Trophoblast cell (in vitro differentiated cells and primary cell): ENCODE results near the gene AP5M1.

Experiments
- DNase-seq, 2 donors: peaks; one replicate each; pipeline ENCODE4 v3.0.0-alpha.2; 2016
- H2AFZ ChIP-seq: 2 replicates; pipeline ENCODE4 v1.6.1; 2013; ENCODE audit warnings: low read length, moderate library complexity, mild to moderate bottlenecking; ENCODE audit not compliant: insufficient read depth, poor library complexity
- H2AK5ac ChIP-seq: 2 replicates; pipeline ENCODE4 v1.6.1; 2013; ENCODE audit warnings: mild to moderate bottlenecking, low read length
- H2BK120ac ChIP-seq: 2 replicates; pipeline ENCODE4 v1.6.1; 2013; ENCODE audit warnings: low read length, mild to moderate bottlenecking, moderate library complexity; ENCODE audit not compliant: insufficient read depth, poor library complexity
- H2BK12ac ChIP-seq: 2 replicates; pipeline ENCODE4 v1.6.1; 2013; ENCODE audit warnings: mild to moderate bottlenecking, low read length, moderate library complexity
- H2BK5ac ChIP-seq: 2 replicates; pipeline ENCODE4 v1.6.1; 2013; ENCODE audit warnings: low read length, low read depth, moderate library complexity, mild to moderate bottlenecking; ENCODE audit not compliant: poor library complexity
- H3K14ac ChIP-seq: 2 replicates; pipeline ENCODE4 v1.6.1; 2013; ENCODE audit warnings: mild to moderate bottlenecking, low read length
- H3K18ac ChIP-seq: 2 replicates; pipeline ENCODE4 v1.6.1; 2013; ENCODE audit warnings: mild to moderate bottlenecking, low read length
- H3K23ac ChIP-seq: 2 replicates; pipeline ENCODE4 v1.6.1; 2013; ENCODE audit warnings: low read length
- H3K27ac ChIP-seq: 2 replicates; pipeline ENCODE4 v1.5.1; 2013; ENCODE audit warnings: low read depth, mild to moderate bottlenecking, inconsistent platforms, low read length, moderate library complexity
- H3K27me3 ChIP-seq: 2 replicates; pipeline ENCODE4 v1.6.1; 2013; ENCODE audit warnings: inconsistent platforms, mild to moderate bottlenecking, low read length, moderate library complexity; ENCODE audit not compliant: insufficient read depth
- H3K36me3 ChIP-seq, 2 experiments: 1 replicate in 1 of 2; 2 replicates in 1 of 2; pipeline ENCODE4 v1.6.1; 2013; ENCODE audit warnings: low read length in 2 of 2, mild to moderate bottlenecking in 2 of 2, moderate library complexity in 1 of 2; ENCODE audit not compliant: insufficient read depth in 2 of 2, control insufficient read depth in 1 of 2
- H3K4ac ChIP-seq: 2 replicates; pipeline ENCODE4 v1.6.1; 2013; ENCODE audit warnings: low read depth, mild to moderate bottlenecking, low read length, moderate library complexity
- H3K4me1 ChIP-seq, 2 experiments: 1 replicate in 1 of 2; 2 replicates in 1 of 2; pipeline ENCODE4 v1.6.1; 2013; ENCODE audit warnings: low read length in 2 of 2, mild to moderate bottlenecking in 2 of 2, moderate library complexity in 1 of 2; ENCODE audit not compliant: insufficient read depth in 2 of 2, control insufficient read depth in 1 of 2
- H3K4me2 ChIP-seq: 2 replicates; pipeline ENCODE4 v1.6.1; 2013; ENCODE audit warnings: inconsistent platforms, mild to moderate bottlenecking, low read length, moderate library complexity
- H3K4me3 ChIP-seq: 2 replicates; pipeline ENCODE4 v1.5.1; 2013; ENCODE audit warnings: mild to moderate bottlenecking, low read depth, low read length, inconsistent platforms
- H3K79me1 ChIP-seq: one replicate; pipeline ENCODE4 v1.6.1; 2013; ENCODE audit warnings: low read length
- H3K79me2 ChIP-seq: 2 replicates; pipeline ENCODE4 v1.6.1; 2013; ENCODE audit warnings: low read length, mild to moderate bottlenecking; ENCODE audit not compliant: control insufficient read depth, insufficient read depth, poor library complexity
- H3K9ac ChIP-seq: 2 replicates; pipeline ENCODE4 v1.6.1; 2013; ENCODE audit warnings: mild to moderate bottlenecking, low read length
- H3K9me3 ChIP-seq: 2 replicates; pipeline ENCODE4 v1.6.1; 2013; ENCODE audit warnings: low read depth, mild to moderate bottlenecking, control low read depth, inconsistent platforms, low read length; ENCODE audit not compliant: insufficient read depth
- H4K12ac ChIP-seq: 2 replicates; pipeline ENCODE4 v1.6.1; 2013; ENCODE audit warnings: low read depth, mild to moderate bottlenecking, low read length, moderate library complexity
- H4K8ac ChIP-seq: 2 replicates; pipeline ENCODE4 v1.6.1; 2013; ENCODE audit warnings: low read depth, mild to moderate bottlenecking, low read length, moderate library complexity
- H4K91ac ChIP-seq: one replicate; pipeline ENCODE4 v1.6.1; 2013; ENCODE audit warnings: low read depth, mild to moderate bottlenecking, low read length, moderate library complexity
- WGBS: extraction: QIAGEN DNeasy Blood & Tissue Kit; methylation state at CpG from one replicate; pipeline ENCODE4 v1.1.7; 2013; ENCODE audit warnings: missing lambda C conversion rate; ENCODE audit not compliant: insufficient read length, insufficient coverage; ENCODE audit errors: extremely low coverage; 5-methylcytosine and 5-hydroxymethylcytosine counted together

The AP5M1 gene

DNA sequence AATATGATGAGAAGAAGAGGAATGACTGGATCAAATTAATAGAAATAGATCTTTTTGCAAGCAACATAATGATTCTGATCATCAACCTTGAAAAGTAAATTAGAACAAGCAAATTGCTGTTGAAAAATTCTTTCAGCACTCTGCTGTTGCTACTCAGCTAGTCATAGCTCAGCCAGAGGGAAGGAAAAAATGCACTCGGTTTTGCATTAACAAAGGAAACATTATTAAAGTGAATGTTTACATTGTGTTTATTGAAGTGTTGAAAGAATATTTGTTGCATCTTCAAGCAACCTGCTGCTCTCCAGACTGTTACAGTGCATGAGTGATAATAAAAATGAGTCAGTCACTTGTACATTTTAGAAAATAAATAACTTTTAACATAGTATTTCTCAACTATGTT is 26.5 kb downstream of the AP5M1 start:
- Histone ChIP-seq H3K4me1 (peaks cover 2 to 5% of the 10 kb centered on the region in 2 experiments), H3K14ac (no peak overlapping the region), H4K8ac (no peak overlapping the region), H4K91ac (no peak overlapping the region), H3K9me3 (no peaks in the 10 kb centered on the region), H2AFZ (no peak overlapping the region), H3K4me2 (no peak overlapping the region), H2AK5ac (no peak overlapping the region), H2BK120ac (no peak overlapping the region), H4K12ac (no peak overlapping the region), H3K18ac (no peak overlapping the region), H3K27me3 (no peaks in the 10 kb centered on the region), H3K27ac (no peak overlapping the region), H3K4me3 (no peak overlapping the region), H3K23ac (no peak overlapping the region), H3K36me3 (no peaks in the 10 kb centered on the region), H3K9ac (no peak overlapping the region), H3K79me1 (no peaks in the 10 kb centered on the region), H2BK12ac (no peak overlapping the region), H2BK5ac (no peak overlapping the region), H3K4ac (no peak overlapping the region), H3K79me2 (no peaks in the 10 kb centered on the region)
- no CpG with 5 or more reads among the region's 1 CpG for WGBS
- DNase-seq, result no peak

DNA sequence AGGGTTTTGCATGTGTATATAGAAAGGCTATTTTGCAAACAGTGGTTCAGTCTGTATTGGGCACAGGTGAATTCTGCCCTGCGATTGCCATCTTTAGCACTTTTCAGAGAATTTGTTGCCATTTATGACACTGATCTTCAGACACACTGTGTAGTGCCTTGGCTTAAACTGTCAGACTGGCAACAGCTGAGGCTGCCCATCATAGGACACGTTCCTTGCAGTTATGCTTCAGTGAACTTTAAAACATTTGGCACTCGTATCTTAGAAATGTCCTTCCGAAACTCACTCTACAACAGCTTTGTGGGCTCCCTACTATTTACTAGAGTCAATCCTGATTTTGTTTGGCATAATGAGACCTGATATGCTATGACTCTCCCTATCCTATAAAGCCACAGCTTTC is 29.1 kb downstream of the AP5M1 start:
- Histone ChIP-seq H3K9ac (no peak overlapping the region), H2AFZ (no peak overlapping the region), H3K79me1 (no peaks in the 10 kb centered on the region), H2BK12ac (no peak overlapping the region), H3K14ac (no peak overlapping the region), H4K91ac (no peak overlapping the region), H2BK120ac (no peak overlapping the region), H3K23ac (no peak overlapping the region), H3K36me3 (no peaks in the 10 kb centered on the region), H2AK5ac (no peak overlapping the region), H2BK5ac (no peak overlapping the region), H3K4me3 (no peak overlapping the region), H3K4ac (no peak overlapping the region), H3K79me2 (no peaks in the 10 kb centered on the region), H3K27me3 (no peaks in the 10 kb centered on the region), H3K9me3 (no peaks in the 10 kb centered on the region), H4K12ac (no peak overlapping the region), H3K4me1 (no peaks in the 10 kb centered on the region), H3K27ac (no peak overlapping the region), H3K18ac (no peak overlapping the region), H4K8ac (no peak overlapping the region), H3K4me2 (no peak overlapping the region)
- WGBS, result no CpG with 5 or more reads among the region's 4 CpGs
- no peak for DNase-seq

DNA sequence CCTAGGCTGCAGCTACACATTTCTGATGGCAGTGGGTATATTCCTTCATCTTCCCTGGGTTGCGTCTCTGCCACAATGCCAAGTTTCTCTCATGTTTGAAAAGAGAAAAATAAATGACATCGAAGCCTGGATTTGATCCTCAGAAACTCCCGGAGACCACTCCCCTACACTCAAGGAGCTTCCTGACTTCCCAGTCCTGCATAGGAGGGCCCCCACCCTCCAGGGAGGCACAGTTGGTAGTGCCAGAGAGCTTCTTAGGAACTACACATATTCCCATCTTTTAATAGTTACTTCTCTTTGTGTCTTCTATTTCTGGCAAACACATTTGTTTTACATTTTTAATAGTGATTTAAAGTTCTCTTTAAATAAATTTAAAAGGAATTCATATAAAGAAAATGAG is 30.7 kb downstream of the AP5M1 start:
- no peak overlapping the region for H4K8ac ChIP-seq
- no peak overlapping the region for H3K23ac ChIP-seq
- no peak overlapping the region for H3K9ac ChIP-seq
- no peak overlapping the region for H2BK12ac ChIP-seq
- H2BK120ac ChIP-seq, result no peak overlapping the region
- no peak overlapping the region for H3K14ac ChIP-seq
- H3K4ac ChIP-seq, result no peak overlapping the region
- no peak overlapping the region for H3K4me2 ChIP-seq
- no CpG with 5 or more reads among the region's 3 CpGs for WGBS
- H2AK5ac ChIP-seq, result no peak overlapping the region
- no peak overlapping the region for H3K18ac ChIP-seq
- H3K4me3 ChIP-seq, result no peak overlapping the region
- no peak for DNase-seq
- no peaks in the 10 kb centered on the region for H3K36me3 ChIP-seq
- no peak overlapping the region for H4K12ac ChIP-seq
- H4K91ac ChIP-seq, result no peak overlapping the region
- no peak overlapping the region for H3K27ac ChIP-seq
- no peaks in the 10 kb centered on the region for H3K27me3 ChIP-seq
- H3K79me1 ChIP-seq, result no peaks in the 10 kb centered on the region
- H3K79me2 ChIP-seq, result no peaks in the 10 kb centered on the region
- no peaks in the 10 kb centered on the region for H3K4me1 ChIP-seq
- H2AFZ ChIP-seq, result no peak overlapping the region
- no peaks in the 10 kb centered on the region for H3K9me3 ChIP-seq
- H2BK5ac ChIP-seq, result no peak overlapping the region

DNA sequence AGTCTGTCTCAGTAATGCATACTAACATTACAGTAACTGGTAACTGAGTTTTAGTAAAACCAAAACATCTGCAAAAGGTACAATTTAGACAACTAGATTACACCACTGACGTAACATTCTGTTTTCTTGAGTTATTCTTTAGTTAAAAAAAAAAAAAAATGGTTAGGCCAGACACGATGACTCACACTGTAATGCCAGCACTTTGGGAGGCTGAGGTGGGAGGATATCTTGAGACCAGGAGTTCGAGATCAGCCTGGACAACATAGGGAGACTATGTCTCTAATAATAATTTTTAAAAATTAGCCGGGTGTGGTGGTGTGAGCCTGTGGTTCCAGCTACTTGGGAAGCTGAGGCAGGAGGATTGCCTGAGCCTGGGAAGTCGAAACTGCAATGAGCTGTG is 34.1 kb downstream of the AP5M1 start:
- DNase-seq, result peak in 1 of 2 donors; percentile 10
- Histone ChIP-seq H3K4me3 (no peak overlapping the region), H2BK5ac (no peak overlapping the region), H2AFZ (no peak overlapping the region), H3K18ac (no peak overlapping the region), H3K9ac (no peak overlapping the region), H2AK5ac (no peak overlapping the region), H3K36me3 (no peaks in the 10 kb centered on the region), H3K79me1 (no peaks in the 10 kb centered on the region), H4K8ac (no peak overlapping the region), H3K14ac (no peak overlapping the region), H3K27ac (no peak overlapping the region), H2BK12ac (no peak overlapping the region), H2BK120ac (no peak overlapping the region), H4K91ac (no peak overlapping the region), H3K9me3 (no peaks in the 10 kb centered on the region), H3K27me3 (no peaks in the 10 kb centered on the region), H3K23ac (no peak overlapping the region), H3K4me1 (no peaks in the 10 kb centered on the region), H4K12ac (no peak overlapping the region), H3K4ac (no peak overlapping the region), H3K4me2 (no peak overlapping the region), H3K79me2 (no peaks in the 10 kb centered on the region)
- no CpG with 5 or more reads among the region's 5 CpGs for WGBS
